GM18498 (cell line): ENCODE measurements around the gene TMEM127.
"Not testable (repeated sequence)": the region's sequence is repeated elsewhere in the genome, so short reads cannot be mapped to it uniquely, and the experiment has no call there.

ENCODE experiments used
- ATAC-seq: cut with Tn5 transposase; IDR thresholded peaks from one replicate; pipeline ENCODE4 v1.9.1; 2021; ENCODE audit warnings: mild to moderate bottlenecking, moderate library complexity; ENCODE audit not compliant: unreplicated experiment

TMEM127 gene

GRCh38 chr2:96265840-96266679 lies at the start of gene TMEM127, which contains the start of gene CIAO1:
Gene TMEM127 (minus strand): TSS chr2:96265997. CDS start chr2:96265381, 616 bp downstream.
Gene CIAO1 (plus strand): TSS chr2:96266225. CDS start chr2:96266351, 126 bp downstream.
- ATAC-seq: peak; percentile 94

- no peak for ATAC-seq
Observed at GRCh38 chr2:96315005-96315399, 49.2 kb upstream of the TMEM127 start.

GRCh38 chr2:96308248-96308647 lies 42.5 kb upstream of the TMEM127 start:
- no peak for ATAC-seq

GRCh38 chr2:96306370-96306769 lies 40.6 kb upstream of the TMEM127 start:
- ATAC-seq: no peak

GRCh38 chr2:96305979-96306308 lies 40.1 kb upstream of the TMEM127 start:
- peak; percentile 6 for ATAC-seq

GRCh38 chr2:96305091-96305978 lies 39.5 kb upstream of the TMEM127 start, which contains the start of gene SNRNP200:
Gene SNRNP200 (minus strand): TSS chr2:96305546. CDS start chr2:96305437, 109 bp downstream.
- peak; percentile 93 for ATAC-seq

GRCh38 chr2:96304606-96305005 lies 38.8 kb upstream of the TMEM127 start:
- no peak for ATAC-seq

- ATAC-seq: no peak
Observed at GRCh38 chr2:96301865-96302264, 36.1 kb upstream of the TMEM127 start.

- no peak for ATAC-seq
Observed at GRCh38 chr2:96296925-96297324, 31.1 kb upstream of the TMEM127 start.

- ATAC-seq: not testable (repeated sequence)
Observed at GRCh38 chr2:96294271-96294670, 28.5 kb upstream of the TMEM127 start.

- no peak for ATAC-seq
Observed at GRCh38 chr2:96291751-96292150, 26.0 kb upstream of the TMEM127 start.

GRCh38 chr2:96287273-96287856 lies 21.6 kb upstream of the TMEM127 start:
- ATAC-seq: no peak

GRCh38 chr2:96276787-96277499 lies 11.1 kb upstream of the TMEM127 start:
- ATAC-seq: no peak

- ATAC-seq: no peak
Observed at GRCh38 chr2:96274355-96275056, 8.7 kb upstream of the TMEM127 start.

GRCh38 chr2:96273763-96274162 lies 8.0 kb upstream of the TMEM127 start:
- ATAC-seq: no peak

- no peak for ATAC-seq
Observed at GRCh38 chr2:96271995-96272394, 6.2 kb upstream of the TMEM127 start.

- ATAC-seq: no peak
Observed at GRCh38 chr2:96267159-96267971, 1.6 kb upstream of the TMEM127 start.

GRCh38 chr2:96265349-96265839 lies 403 bp downstream of the TMEM127 start:
- peak; percentile 11 for ATAC-seq
